ENCODE results near the gene C18orf63.

The C18orf63 gene

DNA sequence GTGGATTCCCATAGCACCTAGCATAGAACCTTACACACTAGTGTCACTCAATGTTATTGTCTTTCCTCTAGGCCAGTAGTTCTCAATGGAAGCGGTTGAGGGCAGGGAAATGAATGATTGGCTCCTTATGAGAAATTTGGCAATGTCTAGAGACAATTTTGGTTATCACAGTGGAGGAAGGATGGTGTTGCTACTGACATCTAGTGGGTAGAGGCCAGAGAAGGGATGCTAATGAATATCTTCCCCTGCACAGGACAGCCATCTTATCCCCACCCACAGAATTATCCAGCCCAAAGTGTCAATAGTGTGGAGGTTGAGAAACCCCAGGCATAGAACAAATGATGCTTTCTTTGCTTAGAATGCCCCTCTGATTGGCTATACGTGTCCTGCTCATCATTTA is 15.8 kb downstream of the C18orf63 start:
- no peak for DNase-seq

DNA sequence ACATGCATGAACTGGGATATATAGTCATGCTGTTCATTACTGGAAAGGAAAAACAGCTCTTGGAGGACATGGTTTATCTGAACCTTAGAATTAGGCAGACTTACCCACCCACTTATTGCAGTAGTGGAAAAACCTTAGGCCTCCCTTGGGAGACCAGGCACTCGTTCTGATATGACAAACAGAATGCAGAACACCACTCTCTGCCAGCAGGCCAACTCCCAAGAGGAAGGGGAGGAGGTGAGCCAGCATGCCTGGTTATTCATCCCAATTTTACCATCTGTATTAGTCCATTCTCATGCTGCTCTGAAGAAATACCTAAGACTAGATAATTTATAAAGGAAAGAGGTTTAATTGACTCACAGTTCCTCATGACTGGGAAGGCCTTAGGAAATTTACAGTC is 17.5 kb downstream of the C18orf63 start:
- no peak for DNase-seq

DNA sequence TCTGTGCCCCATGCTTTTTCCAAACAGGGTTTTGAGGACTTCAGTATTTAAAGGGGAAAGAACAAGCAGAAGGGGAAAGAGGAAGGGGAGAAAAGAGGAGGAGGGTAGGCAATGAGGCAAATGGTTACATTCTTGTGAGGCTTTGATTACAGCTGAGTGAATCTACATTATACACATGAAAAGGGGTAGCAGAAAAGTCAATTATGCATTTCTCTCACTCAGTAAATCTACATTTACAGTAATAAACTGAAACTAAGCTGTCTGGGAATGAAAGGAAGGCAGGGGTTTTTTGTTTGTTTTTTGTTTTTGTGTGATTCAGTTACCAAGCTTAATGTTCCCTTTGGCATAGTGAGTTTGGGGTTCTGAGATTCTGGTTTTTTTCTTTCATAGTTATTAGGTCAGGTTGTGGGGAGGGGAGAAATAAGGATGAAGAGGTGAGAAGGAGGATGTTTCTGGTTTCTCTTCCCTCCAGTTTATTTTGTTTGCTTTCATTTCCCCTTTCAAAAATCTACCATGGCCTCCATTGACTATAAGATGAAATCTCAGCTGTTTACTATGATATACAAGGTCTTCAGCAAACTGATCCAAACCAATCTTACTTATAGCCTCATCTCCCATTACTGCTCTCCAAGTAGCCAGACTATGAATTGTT is 18.7 kb downstream of the C18orf63 start:
- peak; percentile 11 for DNase-seq

DNA sequence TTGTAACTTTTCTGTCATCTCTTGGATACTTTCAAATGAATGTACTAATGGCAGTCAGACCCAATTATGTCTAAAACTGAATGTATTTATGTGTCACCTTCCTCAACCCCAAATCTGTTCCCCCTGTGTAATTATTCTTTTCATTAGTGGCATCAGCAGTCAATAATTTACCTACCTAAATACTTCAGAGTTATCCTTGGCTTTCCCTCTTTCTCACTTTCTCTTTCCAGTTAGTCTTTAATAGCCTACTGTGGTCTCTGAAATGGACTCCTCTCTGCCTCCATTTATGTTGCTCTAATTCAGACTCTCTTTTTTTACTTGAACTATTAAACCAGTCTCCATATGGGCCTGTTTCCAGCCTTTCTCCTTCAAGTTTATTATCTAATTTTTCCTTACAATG is 21.0 kb downstream of the C18orf63 start:
- no peak for DNase-seq

DNA sequence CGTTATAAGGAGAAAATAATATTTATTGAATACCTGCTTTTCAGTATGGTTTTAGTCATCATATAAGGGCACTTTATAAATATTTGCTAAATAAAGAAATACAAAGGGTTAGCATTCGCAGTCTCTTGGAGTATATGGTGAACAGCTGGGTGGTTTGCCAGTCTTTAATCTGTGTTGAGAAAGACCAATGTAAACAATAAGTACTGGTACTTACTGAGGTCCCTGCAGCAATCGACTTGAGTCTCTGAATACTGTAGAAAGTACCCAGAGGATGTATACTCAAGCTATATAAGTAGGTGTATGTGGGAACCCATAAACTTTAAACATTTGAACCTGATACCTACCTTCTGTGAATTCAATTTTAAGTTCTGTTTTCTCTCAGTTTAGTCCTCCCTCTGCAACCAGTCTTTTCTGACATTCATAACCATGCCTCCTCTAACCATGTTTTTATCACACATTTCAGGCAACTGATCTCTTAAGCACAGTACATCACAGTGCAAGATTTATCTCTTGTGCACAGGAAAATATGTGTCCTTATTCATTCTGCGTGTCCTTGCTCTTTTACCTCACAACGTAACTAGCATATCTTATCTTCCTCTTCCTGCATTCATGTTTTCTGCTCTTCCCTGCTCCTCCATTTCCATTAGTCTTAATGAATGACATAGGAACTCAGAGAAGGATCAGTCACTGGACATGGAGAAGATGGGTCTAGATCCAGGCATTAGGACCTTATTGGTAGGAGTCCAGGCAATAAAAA is 21.7 kb downstream of the C18orf63 start:
- DNase-seq, result no peak

DNA sequence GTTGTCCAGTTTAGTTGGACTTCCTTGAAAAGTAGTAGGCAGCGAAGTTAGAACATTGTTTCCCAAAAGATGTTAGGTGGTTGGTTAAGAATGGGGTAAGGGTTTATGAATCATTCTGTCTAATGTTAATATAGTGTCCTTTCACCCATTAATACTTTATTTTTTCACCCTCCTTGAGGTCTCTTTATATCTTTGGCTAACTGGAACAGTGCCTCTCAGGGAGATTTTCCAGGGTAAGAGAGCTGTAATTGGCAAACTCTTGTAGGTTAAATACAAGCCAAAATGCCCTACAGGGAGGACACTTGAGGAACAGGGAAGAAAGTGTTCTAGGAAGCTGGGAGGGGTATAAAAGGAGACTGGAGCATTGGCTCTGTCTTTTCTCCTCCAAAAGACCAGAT is 22.3 kb downstream of the C18orf63 start:
- no peak for DNase-seq

DNA sequence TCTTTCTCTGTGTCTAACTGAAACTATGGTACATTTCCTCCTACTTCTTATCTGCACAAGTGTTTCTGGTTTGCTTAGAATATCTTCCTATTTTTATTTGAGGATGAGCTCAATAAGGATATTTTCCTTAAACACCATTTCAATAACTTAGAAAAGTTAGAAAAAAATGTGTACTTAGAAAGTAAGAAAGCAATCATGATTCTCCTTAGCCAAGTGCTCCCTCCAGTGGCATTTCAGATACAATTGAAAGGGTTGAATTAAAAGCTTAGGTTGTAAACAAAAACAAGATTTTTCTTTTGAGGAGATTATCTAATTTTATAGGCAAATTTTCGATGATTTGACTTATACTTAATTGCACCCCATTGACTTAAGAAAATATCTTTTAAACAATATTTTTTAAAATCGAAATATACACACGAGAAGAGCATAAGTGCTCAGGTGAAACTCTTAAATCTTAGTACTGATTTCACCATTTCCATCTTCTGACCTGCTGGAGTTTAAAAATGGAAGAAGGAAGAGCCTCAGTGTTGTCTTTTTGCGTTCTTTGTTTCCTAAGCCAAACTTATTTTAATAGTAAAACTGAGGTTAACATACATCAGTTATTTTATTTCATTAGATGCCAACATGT is 26.9 kb downstream of the C18orf63 start:
- DNase-seq, result peak; percentile 68

DNA sequence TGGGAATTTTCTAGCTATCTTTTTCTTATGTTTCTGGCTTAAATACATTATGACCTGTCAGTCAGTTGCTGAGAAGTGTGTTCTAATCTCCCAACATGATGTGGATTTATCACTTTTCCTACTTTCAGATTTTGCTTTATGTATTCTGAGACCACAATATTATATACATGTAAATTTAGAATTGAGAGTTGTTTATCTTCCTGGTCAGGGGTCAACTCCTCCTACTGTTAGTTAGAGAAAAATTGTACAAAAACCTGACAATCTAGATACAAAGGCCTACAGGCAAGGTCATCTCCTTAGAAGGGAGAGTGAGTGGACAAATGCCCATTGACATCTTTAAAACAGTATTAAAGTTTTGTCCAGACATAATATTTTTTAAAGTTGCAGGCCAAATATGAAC is 30.6 kb downstream of the C18orf63 start:
- no peak for DNase-seq

DNA sequence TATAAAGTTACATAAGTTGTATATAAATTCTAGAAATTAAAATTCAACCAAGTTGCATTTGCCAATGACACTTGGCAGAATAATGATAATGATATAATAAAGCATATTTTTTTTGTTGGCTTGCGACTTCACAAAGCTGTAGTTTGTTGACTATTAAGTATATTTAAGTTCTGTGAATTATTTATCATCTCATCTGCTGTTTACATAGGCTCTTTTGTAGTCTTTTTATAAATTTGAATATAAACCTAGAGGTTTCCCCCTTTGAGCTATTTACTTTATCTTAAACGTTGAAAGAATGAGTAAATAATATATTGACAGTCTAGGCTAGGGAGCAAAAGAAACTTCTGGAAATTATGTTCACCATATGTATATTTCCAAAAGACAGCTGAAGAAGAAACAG is 32.9 kb downstream of the C18orf63 start:
- no peak for DNase-seq

DNA sequence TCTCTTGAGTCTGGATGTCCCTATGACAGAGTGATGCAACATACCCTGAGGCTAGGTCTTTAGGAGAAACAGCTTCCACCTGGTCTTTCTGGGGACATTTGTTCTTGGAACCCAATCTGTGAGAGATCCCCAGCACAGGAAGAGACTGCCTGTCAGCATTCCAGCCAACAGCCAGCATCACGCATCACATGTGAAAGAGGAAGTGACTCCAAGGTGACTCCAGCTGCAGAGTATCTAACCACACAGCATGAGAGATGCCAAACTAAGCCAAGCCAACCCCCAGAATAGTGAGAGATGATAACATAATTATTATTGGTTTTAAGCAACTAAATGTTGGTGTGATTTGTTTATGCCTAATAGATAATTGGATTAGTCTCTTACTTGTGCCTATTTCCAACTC is 35.7 kb downstream of the C18orf63 start:
- DNase-seq, result peak; percentile 54

DNA sequence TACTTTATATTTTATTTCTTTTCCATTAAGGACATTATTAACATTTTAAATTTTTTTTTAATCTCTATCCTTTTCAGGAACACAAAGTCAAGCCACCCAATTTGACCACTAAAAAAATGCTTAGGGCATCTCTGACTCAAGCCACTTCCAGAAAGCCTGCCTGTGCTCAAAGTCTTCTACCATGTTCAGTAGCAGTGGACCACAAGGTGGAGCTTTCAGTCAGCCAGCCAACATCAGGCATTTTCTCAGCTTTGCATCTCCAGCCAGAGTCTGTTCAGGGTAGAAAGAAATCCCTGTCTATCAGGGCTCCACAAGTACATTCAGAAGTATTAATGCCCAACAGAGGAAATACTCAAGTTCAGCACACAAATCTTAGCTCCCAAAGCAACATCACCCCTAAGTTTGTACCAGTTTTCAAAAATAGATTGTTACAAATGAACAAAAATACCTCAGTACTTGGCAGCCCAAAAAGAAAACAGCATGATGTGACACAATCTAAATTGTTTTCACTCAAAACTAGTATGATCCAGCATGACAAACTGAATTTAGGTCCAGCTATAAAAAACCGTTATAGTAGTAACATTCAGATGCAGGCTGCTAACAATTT is 37.6 kb downstream of the C18orf63 start:
- peak; percentile 66 for DNase-seq

DNA sequence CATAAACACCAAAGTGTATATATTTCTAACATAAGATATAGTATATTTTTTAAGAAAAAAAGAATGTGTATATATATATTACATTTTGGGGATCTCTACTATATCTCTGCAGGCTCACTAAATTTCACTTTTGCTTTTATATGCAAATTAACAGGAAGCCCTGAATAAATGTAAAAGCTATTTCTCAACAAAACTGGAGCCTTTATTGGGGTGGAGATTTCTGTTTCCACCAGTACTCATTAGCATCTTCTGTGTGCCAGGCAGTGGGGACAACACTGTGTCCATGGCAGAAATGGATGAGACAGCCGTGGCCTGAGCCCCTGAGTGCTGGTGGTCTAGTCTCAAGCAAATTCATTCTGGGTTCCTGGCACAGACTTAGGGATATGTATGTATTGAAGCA is 41.3 kb downstream of the C18orf63 start:
- peak; percentile 41 for DNase-seq

DNA sequence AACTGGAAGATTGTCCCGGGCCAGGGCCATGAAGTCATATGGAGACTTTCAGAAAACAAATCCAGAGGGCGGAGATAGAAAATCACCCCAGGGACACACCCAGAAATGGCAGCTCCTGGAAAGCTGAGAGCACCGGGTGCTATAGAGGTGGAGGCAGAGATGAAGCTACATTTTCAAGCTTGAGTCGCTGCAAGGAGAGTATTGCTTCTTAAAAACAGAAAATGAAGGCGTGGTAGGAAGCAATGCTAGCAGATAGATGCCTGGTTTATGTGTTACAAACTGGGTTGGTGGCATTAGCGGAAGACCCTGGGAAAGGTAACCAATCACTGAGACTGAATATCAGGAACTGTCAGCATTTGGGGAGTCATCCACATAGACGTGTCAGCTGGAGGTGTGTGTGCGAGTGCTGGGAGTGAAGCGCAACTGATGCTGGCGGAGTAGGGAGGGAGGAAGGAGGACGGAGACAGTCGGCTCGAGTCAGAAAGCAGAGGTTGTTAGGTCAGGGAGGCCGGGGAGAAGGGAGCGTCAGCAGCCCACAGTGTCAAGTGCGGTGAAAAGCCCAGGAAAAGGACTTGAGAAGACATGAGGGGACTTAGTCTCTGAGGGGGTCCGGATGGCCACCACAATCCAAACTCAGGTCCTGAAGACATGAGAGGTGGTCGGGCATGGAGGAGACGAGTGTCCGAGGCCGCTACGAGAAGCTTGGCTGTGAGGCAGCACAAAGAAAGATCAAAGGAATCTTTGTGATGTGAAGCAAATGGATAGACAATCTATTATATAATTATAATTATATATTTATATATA is 45.4 kb downstream of the C18orf63 start:
- no peak for DNase-seq

DNA sequence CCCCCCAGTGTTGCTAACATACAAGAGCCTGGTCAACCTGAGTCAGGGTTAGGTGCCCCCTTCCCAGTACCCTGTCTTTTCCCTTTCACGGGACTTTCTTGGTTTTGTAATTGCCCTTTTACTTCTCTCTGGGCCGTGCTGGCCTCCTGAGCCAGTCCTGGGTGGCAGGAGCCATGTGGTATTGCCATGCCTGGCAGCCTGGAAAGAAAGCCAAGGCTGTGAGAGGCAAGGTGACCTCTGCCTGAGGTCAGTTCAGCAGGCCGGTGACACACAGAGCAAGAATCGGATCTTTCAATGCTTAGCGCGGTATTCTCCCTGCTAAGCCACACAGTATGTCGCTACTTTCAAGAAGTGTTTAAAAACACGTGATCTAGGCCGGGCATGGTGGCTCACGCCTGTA is 52.3 kb downstream of the C18orf63 start:
- no peak for DNase-seq

DNA sequence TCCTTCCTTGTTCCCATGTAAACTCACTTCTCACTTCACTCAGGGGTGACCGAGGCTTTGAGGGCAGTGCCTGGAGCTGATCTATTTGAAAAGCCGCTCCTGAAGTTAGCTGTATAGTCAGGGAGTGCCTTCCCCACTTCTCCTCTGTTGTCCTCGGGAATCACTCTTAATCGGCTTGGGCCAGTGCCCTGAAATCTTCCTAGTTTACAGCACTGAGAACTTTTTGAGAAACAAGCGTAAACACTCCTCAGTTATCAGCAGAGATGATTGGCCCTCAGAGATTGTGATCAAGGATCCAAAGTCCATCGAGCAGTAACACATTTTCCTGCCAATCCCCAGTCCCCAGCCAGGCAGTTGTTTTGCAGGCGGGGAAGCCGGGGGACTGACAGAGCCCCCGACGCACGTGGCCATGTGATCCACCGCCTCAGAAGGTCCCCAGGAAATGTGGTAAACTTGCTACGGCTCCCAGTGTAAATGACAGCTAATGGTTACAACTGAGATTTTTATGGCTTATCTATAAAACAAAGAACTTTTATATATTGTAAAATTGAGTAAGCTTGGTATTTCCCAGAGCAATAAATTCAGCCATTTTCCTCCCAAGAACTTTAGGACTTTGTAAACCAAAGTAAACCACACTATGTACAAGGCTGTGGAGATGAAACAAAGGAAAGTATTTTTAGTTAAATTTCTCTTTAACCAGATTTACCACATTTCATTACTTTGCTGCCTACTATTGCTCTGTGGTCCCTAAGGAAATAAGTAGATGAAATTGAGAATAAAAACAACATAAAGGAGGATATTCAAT is 53.5 kb downstream of the C18orf63 start:
- DNase-seq, result no peak

DNA sequence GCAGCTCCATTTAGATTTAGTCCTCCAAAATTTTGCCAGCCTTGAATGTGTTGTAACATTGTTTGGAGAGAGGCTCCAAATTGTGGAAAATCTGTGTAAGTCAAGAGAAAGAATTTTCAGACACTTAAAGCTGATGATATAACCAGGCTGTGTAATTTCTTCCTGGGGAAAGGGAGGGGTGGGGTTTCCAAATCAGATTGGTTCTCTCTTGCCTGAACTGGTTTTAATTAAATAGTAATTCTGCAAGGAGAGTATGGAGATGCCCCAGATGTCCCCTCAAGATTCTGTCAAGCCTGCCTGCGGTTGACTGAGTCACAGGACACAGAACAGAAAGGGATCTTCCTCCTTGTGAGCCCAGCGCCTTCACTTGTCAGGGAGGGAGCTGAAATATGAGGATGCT is 54.5 kb downstream of the C18orf63 start:
- DNase-seq, result no peak

DNA sequence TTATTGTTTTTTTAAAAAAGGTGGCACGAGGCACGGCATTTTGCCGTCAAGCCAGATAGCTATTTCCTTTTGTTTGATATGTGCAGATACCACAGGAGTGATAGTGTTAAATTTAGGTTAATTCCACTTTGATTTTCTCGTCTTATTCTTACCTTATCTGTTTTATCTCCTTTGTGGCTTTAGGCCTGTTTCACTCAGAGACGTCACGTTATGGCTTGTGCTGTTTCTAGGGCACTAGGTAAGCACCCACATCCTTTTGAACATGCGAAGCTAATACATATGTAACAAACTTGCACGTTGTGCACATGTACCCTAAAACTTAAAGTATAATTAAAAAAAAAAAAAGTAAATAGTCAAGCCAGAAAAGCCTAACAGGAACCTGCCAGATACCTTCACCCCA is 57.8 kb downstream of the C18orf63 start:
- no peak for DNase-seq

DNA sequence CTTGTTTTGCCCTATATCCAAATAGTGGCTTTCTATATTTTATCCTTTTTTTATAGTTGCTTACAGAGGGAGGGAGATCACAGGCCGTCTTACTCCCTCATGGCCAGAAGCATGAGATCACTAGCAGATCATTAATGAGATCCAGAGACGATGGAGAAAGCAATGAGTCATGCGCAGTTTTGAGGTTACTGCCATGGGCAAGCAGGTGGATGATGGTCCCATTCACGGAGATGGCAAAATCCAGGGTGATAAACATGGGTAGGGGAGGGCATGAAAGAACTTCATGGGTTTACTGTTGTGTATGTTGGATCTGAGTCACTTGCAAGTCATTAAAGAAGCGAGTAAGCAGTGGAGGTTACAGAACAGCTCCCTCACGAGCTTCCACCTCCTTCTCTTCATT is 60.4 kb downstream of the C18orf63 start:
- no peak for DNase-seq

DNA sequence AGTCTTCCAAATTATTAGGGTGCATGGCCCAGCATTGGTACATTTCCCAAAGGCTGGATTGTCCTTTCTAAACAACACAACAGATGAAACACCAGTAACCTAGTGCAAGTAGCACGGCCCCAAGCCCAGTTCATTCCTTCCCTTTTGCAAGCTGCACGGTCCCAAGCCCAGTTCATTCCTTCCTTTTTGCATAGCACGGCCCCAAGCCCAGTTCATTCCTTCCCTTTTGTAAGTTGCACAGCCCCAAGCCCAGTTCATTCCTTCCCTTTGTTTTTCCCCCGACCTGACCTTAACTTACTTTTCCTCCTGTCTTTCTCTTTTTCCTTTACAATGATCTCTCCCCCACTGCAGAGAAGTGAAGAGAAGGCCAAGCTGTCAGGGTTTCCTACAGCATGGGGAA is 60.9 kb downstream of the C18orf63 start:
- no peak for DNase-seq

DNA sequence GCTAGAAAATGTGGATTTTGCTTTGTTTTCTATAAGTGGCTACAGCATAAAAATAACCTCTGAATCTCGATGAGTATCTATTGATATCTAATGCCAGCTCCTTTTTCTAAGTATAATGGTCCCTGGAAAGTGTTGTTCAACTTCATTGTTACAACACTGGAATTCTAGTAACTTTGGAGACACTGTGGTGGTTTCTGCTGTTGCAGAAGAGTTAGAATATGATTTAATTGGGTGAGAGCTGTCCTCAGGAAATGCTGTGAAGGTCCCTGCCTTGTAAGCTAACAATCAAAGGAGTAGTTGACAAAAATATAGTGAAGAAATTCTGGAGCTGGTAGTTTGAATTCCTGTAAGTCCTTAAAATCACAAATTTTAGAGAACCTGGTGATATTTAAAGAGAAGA is 62.1 kb downstream of the C18orf63 start:
- peak; percentile 14 for DNase-seq

DNA sequence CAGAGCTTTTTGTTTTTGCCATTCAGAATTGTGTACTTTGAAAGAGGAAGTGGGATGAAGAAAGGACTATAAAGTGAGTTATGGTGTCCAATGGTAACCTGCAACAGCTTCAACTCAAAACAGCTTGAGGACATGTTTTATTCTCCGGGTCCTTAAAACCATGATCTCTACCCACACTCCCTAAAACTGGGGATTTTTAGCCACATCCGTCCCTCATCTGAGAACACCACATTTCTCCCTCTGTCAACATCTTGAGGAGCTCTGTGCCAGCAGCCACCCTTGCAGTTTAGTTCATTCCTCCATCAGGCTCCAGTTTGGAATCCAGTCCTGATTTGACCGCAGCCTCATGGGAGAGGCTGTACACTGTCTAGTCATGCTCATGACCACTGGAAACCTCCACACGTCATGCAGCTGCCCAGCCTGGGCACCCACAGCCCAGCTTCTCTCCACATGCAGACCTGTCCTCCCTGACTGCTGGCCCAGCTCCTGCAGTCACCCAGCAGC is 62.6 kb downstream of the C18orf63 start:
- peak; percentile 13 for DNase-seq

DNA sequence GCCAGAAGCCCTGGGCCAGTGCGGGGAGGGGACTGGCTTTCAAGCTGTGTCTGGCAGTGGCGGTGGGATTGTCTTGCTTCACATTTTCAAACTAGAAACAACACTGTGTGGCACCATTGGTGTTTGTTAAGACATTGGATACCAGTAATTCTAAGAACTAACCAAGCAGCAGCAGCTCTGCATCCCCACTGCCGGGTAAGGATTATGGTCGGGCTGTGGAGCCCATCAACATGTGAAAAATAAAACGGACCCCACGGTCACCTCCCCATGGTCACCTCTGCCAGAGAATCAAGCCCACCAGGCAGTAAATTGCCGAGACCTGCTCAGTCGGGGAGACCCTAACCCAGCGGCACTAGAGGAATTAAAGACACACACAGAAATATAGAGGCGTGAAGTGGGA is 65.3 kb downstream of the C18orf63 start:
- DNase-seq, result no peak

Measured in suppressor macrophage treated with lipopolysaccharide for 4 hours (primary cell).